GM12873 (cell line): ENCODE data around the gene MAN2A1.

Experiments
- TF ChIP-seq, protein P1 (sequence below): IDR thresholded peaks from 2 replicates; pipeline ENCODE4 v1.5.1; 2012; ENCODE audit warnings: low read depth, mild to moderate bottlenecking, moderate library complexity, low read length, control low read depth; ENCODE audit not compliant: insufficient read depth; ENCODE audit errors: missing control alignments

Gene MAN2A1

DNA sequence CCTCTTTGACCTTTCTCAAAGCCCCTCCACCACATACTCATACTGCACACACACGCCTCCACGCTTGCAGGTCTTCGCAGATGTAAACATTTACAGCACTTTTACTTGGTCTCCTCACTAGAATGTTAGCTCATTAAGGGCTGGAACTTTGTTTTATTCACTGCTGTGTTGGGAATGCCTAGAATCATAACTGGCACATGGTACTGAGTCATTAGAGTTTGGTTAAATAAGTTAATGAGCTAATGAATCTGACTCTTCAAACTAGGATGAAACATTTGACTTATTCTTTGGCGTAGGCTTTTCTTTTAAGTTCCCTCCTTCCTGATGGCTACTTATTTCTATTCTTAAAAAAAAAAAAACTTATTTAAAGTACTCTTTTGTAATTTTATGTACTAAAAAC, 28.9 kb downstream of the MAN2A1 start:
- TF ChIP-seq, protein P1, sequence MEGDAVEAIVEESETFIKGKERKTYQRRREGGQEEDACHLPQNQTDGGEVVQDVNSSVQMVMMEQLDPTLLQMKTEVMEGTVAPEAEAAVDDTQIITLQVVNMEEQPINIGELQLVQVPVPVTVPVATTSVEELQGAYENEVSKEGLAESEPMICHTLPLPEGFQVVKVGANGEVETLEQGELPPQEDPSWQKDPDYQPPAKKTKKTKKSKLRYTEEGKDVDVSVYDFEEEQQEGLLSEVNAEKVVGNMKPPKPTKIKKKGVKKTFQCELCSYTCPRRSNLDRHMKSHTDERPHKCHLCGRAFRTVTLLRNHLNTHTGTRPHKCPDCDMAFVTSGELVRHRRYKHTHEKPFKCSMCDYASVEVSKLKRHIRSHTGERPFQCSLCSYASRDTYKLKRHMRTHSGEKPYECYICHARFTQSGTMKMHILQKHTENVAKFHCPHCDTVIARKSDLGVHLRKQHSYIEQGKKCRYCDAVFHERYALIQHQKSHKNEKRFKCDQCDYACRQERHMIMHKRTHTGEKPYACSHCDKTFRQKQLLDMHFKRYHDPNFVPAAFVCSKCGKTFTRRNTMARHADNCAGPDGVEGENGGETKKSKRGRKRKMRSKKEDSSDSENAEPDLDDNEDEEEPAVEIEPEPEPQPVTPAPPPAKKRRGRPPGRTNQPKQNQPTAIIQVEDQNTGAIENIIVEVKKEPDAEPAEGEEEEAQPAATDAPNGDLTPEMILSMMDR: no peak

DNA sequence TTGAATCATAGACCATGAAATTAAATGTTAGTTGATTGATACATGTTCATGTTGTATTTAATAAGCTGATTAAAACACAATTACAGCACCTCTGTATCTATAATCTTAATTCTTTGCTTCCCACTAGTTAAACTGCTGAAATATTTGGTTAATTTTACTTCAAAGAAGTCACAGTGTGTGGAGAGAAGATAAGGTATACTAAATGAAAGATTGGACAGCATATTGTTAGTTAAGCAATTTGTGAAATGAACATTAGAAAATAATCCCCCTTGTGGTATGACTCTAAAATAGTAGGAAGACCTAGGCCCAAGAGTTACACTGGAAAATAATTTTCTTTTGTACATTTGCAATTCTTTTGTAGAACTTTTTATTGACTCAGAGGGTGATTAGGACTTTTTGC, 30.3 kb downstream of the MAN2A1 start:
- TF ChIP-seq, protein P1: no peak

DNA sequence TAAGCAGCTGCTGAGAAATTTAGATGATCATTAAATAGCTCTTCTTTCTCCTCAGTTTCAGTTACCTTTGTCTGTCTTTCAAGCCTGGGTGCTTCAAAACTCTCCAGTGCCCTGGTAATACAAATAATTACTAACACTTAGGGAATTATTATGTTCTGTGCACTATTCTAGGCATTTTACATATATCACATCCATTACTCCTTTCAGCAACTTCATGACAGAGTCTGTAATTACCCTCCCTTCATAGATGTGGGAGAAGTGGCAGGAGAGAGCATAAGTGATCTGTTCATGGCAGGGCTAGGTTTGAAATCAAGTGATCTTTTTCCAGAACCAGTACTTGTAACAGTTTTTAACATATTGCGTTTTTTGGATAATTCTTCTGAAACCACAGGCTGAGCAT, 32.0 kb downstream of the MAN2A1 start:
- TF ChIP-seq, protein P1: no peak

DNA sequence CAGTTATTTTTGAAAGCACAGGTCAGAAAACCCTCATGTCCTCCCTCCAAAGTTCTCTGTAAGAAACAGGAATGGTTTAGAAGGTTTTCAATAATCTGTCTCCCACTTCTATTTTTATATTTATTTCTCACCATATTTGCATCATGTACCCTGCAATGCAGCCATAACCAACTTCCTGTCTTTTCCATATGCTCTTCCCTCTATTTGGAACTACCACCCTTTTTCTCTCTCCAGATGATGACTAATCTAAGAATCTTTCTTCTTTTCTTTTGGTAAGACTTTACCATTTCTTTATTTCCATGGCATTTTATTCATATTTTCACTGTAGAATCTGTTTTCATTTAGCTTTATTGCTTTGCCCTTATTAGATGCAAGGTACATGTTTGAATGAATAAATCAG, 33.9 kb downstream of the MAN2A1 start:
- TF ChIP-seq, protein P1: no peak

DNA sequence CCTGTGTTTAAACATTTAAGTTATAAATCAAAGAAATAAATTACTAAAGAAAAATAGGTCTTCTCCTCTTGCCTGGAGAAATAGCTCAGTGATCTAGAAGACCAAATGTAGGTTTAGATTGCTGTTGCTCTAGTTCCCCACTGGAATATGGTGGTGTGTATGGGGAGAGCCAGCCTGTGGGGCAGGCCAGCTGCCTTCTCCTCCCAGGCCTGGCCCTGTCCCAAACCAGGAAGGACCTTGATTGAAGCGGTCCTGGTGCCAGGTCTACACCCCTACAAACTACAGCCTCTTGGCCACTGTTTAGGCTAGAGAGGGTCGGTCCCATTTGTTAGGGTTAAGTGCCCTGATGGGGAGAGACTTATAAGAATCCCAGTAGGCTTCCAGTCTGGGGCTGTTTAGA, 35.4 kb downstream of the MAN2A1 start:
- TF ChIP-seq, protein P1: no peak

DNA sequence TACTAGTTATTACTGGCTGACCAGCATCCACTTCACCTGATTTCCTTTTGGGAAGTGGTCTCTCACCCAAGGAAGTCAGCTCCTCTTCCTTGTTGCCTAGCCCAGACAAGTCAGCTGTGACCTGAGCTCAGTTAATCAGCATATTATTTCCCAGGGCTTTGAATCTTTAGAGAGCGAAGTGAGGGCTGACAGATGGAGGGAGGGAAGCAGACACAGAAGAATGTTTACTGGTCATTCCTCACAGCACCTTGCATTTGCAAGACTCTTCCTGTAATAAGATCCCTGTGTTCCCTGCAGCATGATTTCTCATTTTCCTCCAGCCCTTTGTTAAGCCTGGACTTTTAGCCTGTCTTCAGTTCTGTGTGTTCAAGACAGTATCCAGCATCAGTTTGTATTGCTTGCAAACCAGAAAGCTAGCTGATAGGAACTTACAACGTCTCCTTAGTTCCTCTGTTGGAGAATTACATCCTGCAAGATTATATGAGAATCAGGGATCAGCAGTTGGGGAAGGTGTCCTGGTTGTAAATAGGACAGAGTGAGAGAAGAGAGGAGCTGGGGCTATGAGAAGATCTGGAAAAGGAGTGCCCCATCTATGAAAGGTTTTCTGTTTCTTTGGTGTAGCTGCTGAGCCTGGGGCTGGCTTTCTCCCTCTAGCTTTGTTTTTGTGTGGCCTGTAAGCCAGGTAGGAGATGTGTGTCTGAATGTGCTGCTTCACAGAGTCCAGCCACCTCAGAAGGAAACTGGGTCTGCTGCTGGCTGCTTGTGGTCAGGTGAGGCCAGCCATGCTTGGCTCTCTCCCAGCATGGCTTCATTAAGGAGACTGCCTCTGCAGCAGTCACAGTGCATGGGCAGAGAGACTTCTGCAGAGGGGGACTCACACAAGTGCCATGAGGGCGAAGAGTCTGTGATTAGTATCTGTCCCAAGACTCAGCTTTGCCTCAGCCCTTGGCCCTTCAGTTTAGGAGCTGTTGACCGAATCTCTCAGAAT, 50.3 kb downstream of the MAN2A1 start:
- TF ChIP-seq, protein P1: no peak

DNA sequence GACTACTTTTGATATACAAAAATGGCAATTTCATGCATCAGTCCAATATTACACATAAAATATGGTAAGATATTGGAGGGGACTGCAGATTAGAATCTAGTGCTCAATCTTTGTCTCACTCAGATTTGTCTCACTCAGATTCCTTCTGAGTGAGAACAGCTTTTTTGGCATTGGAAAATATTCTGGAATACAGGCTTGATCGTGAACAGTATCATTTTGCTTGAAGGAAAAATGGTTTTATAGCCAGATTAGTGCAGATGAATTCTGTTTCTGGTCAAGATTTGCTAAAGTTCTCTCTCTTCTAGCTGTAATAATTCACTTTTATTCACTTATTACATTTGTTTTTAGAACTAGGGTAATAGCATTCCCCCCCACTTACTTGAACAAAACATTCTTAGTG, 51.2 kb downstream of the MAN2A1 start:
- TF ChIP-seq, protein P1: no peak
